GM18867 (cell line): ENCODE results near the gene CEACAM19.
"Not testable (repeated sequence)": the region's sequence is repeated elsewhere in the genome, so short reads cannot be mapped to it uniquely, and the experiment has no call there.

ENCODE experiments used
- ATAC-seq: cut with Tn5 transposase; IDR thresholded peaks from one replicate; pipeline ENCODE4 v1.9.1; 2021; ENCODE audit warnings: mild to moderate bottlenecking, moderate library complexity; ENCODE audit not compliant: unreplicated experiment

CEACAM19 gene

GRCh38 chr19:44700547-44700946, 29.3 kb downstream of the CEACAM19 start:
- no peak for ATAC-seq

GRCh38 chr19:44701228-44701627, 29.9 kb downstream of the CEACAM19 start:
- ATAC-seq: no peak

GRCh38 chr19:44702551-44703176, 31.4 kb downstream of the CEACAM19 start:
- no peak for ATAC-seq

GRCh38 chr19:44703336-44704078, 32.2 kb downstream of the CEACAM19 start:
- no peak for ATAC-seq

GRCh38 chr19:44704982-44705381, 33.7 kb downstream of the CEACAM19 start:
- ATAC-seq: no peak

- ATAC-seq: no peak
Measured at GRCh38 chr19:44705502-44706010, 34.3 kb downstream of the CEACAM19 start.

GRCh38 chr19:44706506-44707236, 35.4 kb downstream of the CEACAM19 start:
- no peak for ATAC-seq

GRCh38 chr19:44707794-44708193, 36.5 kb downstream of the CEACAM19 start:
- no peak for ATAC-seq

- ATAC-seq: no peak
Measured at GRCh38 chr19:44708940-44709339, 37.7 kb downstream of the CEACAM19 start.

GRCh38 chr19:44709434-44710266, 38.4 kb downstream of the CEACAM19 start:
- ATAC-seq: not testable (repeated sequence)

GRCh38 chr19:44710483-44710882, 39.2 kb downstream of the CEACAM19 start:
- no peak for ATAC-seq

GRCh38 chr19:44712864-44713515, 41.7 kb downstream of the CEACAM19 start:
- no peak for ATAC-seq

- ATAC-seq: no peak
Measured at GRCh38 chr19:44714597-44715169, 43.4 kb downstream of the CEACAM19 start.

GRCh38 chr19:44717603-44718002, 46.3 kb downstream of the CEACAM19 start:
- no peak for ATAC-seq

GRCh38 chr19:44718441-44719261, 47.4 kb downstream of the CEACAM19 start:
- no peak for ATAC-seq

- ATAC-seq: no peak
Measured at GRCh38 chr19:44719262-44719701, 48.0 kb downstream of the CEACAM19 start.

- not testable (repeated sequence) for ATAC-seq
Measured at GRCh38 chr19:44720396-44720795, 49.1 kb downstream of the CEACAM19 start.

GRCh38 chr19:44720945-44721344, 49.7 kb downstream of the CEACAM19 start:
- no peak for ATAC-seq

- not testable (repeated sequence) for ATAC-seq
Measured at GRCh38 chr19:44721369-44721768, 50.1 kb downstream of the CEACAM19 start.
